Upper lobe of left lung (tissue), 6 donors: ENCODE data around the gene UTY. TPM values are rescaled to one million over a fixed set of nuclear protein-coding genes. Genes with fewer than 3 reads are reported as not detected.
A peak's percentile ranks its signal among the peaks of the same experiment; 100 is the strongest.

Experiments used
- ATAC-seq, 2 donors: fragments of 200-7000 bp; cut with Tn5 transposase; one replicate each; pipeline ENCODE4 v1.9.1; 2022; ENCODE audit warnings: mild to moderate bottlenecking in 2 of 2, moderate library complexity in 2 of 2; ENCODE audit not compliant: low FRiP score in 2 of 2
- DNase-seq, 2 donors: peaks; one replicate each; pipeline ENCODE4 v3.0.0-alpha.2; 2019 to 2020
- H3K27ac ChIP-seq, 4 donors: fragments of 200-600 bp; sonication (generic); one replicate each; pipeline ENCODE4 v1.5.1; 2016 to 2019
- H3K27me3 ChIP-seq, 4 donors: fragments of 200-600 bp; sonication (generic); one replicate each; pipeline ENCODE4 v1.5.1; 2017 to 2019
- H3K36me3 ChIP-seq, 4 donors: fragments of 200-600 bp; sonication (generic); one replicate each; pipeline ENCODE4 v1.5.1; 2016 to 2019
- H3K4me1 ChIP-seq, 4 donors: fragments of 200-600 bp; sonication (generic); one replicate each; pipeline ENCODE4 v1.5.1; 2018 to 2019
- H3K4me3 ChIP-seq, 4 donors: fragments of 200-600 bp; sonication (generic); one replicate each; pipeline ENCODE4 v1.5.1; 2017 to 2019; ENCODE audit warnings: mild to moderate bottlenecking in 2 of 4, moderate library complexity in 1 of 4
- H3K9me3 ChIP-seq, 4 donors: fragments of 200-600 bp; sonication (generic); one replicate each; pipeline ENCODE4 v1.5.1; 2018 to 2019
- EP300 ChIP-seq, 4 donors: sonication (generic); formaldehyde crosslinking; IDR thresholded peaks; one replicate each; pipeline ENCODE4 v1.5.1; 2017; ENCODE audit warnings: antibody characterized with exemption in 4 of 4, control low read depth in 2 of 4
- POLR2A ChIP-seq, 4 donors: fragments of 450-650 bp; IDR thresholded peaks; one replicate each; pipeline ENCODE4 v1.5.1; 2016 to 2017; ENCODE audit warnings: antibody characterized with exemption in 4 of 4, mild to moderate bottlenecking in 2 of 4
- POLR2AphosphoS5 ChIP-seq, 2 donors: sonication (generic); formaldehyde crosslinking; IDR thresholded peaks; one replicate each; pipeline ENCODE4 v1.5.1; 2017; ENCODE audit warnings: antibody characterized with exemption in 2 of 2
- WGBS, 2 donors: methylation state at CpG; one replicate each; pipeline ENCODE4 v1.1.5; 2017 to 2018; 5-methylcytosine and 5-hydroxymethylcytosine counted together
- total RNA-seq, 6 donors: library from RNA; depleted of rRNA in 4 of 6; stranded (reverse); fragments of >200 nt in 4 of 6; gene quantifications; one replicate each; pipeline versions ENCODE4 v1.1.0 to v1.2.1, GENCODE V29; 2016 to 2021
- TF ChIP-seq, protein P1 (sequence below), 6 experiments: fragments of 450-650 bp in 4 of 6; fragments of 200-600 bp in 2 of 6; sonication (generic) in 2 of 6; IDR thresholded peaks; one replicate each; pipeline ENCODE4 v1.5.1; 2016 to 2019; ENCODE audit warnings: antibody characterized with exemption in 6 of 6
- donor health status: DM: no; HTN: no; CAD: no; lungs with moderate emphysema.
- donor health status: DM: no; HTN: yes; CAD: no; lungs with severe emphysema.

Gene UTY
- total RNA-seq, 6 donors from 2014 or later = 0.26 to 201 (median 35.1) TPM; not detected in 2

GRCh38 chrY:13423281-13423732 lies 56.5 kb downstream of the UTY start:
- 33% methylated on average over 5 of the region's 5 CpGs; no CpG with 5 or more reads in 1 of the 2 donors for WGBS, 2 donors
- Histone ChIP-seq H3K27me3 (no peaks in the 10 kb centered on the region), H3K36me3 (no peaks in the 10 kb centered on the region), H3K4me1 (no peaks in the 10 kb centered on the region), H3K9me3 (no peaks in the 10 kb centered on the region), H3K4me3 (no peak overlapping the region), H3K27ac (peak overlapping the region in 1 of 4 donors; percentile 16)
- DNase-seq (no peak), ATAC-seq (peak in 1 of 2 donors; percentile 78)
- TF ChIP-seq POLR2A (IDR thresholded peaks at IDR 0.05) = no peak
- TF ChIP-seq, protein P1, sequence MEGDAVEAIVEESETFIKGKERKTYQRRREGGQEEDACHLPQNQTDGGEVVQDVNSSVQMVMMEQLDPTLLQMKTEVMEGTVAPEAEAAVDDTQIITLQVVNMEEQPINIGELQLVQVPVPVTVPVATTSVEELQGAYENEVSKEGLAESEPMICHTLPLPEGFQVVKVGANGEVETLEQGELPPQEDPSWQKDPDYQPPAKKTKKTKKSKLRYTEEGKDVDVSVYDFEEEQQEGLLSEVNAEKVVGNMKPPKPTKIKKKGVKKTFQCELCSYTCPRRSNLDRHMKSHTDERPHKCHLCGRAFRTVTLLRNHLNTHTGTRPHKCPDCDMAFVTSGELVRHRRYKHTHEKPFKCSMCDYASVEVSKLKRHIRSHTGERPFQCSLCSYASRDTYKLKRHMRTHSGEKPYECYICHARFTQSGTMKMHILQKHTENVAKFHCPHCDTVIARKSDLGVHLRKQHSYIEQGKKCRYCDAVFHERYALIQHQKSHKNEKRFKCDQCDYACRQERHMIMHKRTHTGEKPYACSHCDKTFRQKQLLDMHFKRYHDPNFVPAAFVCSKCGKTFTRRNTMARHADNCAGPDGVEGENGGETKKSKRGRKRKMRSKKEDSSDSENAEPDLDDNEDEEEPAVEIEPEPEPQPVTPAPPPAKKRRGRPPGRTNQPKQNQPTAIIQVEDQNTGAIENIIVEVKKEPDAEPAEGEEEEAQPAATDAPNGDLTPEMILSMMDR (IDR thresholded peaks at IDR 0.05) = peak in 1 of 6 experiments; percentile 18

DNA sequence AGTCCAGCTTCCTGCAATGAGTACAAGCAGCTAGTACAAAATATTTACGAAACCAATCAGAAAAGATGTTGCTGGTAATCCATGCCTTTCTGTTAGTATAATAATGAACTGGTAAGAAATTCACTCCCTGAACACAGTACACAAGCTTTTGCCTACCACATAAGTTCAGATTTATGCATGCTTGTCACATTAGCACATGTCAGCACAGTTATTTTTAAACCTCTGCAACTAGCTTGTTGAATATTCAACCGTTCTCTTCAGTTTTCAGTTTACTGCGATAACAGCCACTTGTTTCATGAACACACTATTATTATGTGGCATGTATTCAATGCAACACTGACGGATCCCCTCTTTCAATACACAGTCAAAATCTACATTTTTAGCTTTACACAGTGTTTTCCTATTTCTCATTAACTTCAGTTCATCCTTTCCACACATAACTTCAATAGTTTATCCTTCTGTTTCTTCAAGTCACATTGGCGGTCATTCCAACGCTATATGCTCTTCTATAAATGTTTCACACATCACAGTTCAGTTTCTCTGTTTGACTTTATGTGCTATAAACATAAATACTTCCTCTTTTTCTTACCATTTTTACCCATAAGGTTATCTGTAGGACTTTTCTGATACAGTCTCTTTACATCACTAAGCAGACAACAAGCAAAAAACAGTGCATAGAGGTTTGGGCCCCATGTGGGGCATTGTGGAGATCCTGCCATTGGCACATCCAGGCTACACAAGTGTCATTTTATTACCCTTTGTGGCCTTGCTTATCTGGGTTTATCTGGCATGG lies 62.8 kb downstream of the UTY start:
- H3K9me3 ChIP-seq = no peaks in the 10 kb centered on the region
- WGBS, 2 donors = 77% methylated on average over 6 of the region's 6 CpGs; no CpG with 5 or more reads in 1 of the 2 donors
- no peak overlapping the region for H3K27ac ChIP-seq
- DNase-seq = no peak
- no peaks in the 10 kb centered on the region for H3K27me3 ChIP-seq
- TF ChIP-seq POLR2A (IDR thresholded peaks at IDR 0.05) = no peak
- no peak for TF ChIP-seq POLR2AphosphoS5 (IDR thresholded peaks at IDR 0.05)
- TF ChIP-seq EP300 (IDR thresholded peaks at IDR 0.05) = no peak
- TF ChIP-seq, protein P1 (IDR thresholded peaks at IDR 0.05) = no peak
- ATAC-seq = no peak
- H3K36me3 ChIP-seq = no peaks in the 10 kb centered on the region
- no peak overlapping the region for H3K4me3 ChIP-seq
- no peaks in the 10 kb centered on the region for H3K4me1 ChIP-seq

DNA sequence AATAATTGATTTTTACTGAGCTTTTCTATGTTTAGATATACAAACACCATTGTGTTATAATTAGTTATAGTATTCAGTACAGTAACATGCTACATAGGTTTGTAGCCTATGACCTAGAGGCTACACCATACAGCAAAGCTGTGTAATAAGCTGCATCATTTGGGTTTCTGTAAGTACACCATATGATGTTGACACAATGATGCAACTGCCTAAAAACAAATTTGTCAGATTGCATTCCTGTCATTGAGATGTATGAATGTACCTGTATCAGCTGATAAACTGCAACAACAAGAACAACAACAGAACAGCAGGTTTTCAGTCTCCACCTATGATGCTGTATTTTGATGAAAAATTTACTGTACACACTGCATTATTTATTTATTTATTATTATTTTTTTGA lies 64.3 kb downstream of the UTY start:
- Histone ChIP-seq H3K27me3 (no peaks in the 10 kb centered on the region), H3K9me3 (no peaks in the 10 kb centered on the region), H3K27ac (no peak overlapping the region), H3K4me3 (no peak overlapping the region), H3K36me3 (no peaks in the 10 kb centered on the region), H3K4me1 (no peaks in the 10 kb centered on the region)
- no peak for DNase-seq
- ATAC-seq = no peak
- TF ChIP-seq, protein P1 (IDR thresholded peaks at IDR 0.05) = no peak
- TF ChIP-seq EP300 (IDR thresholded peaks at IDR 0.05) (no peak), POLR2AphosphoS5 (IDR thresholded peaks at IDR 0.05) (no peak), POLR2A (IDR thresholded peaks at IDR 0.05) (no peak)

- H3K4me3 ChIP-seq = no peak overlapping the region
- no peak for DNase-seq
- no peaks in the 10 kb centered on the region for H3K9me3 ChIP-seq
- H3K27ac ChIP-seq = no peak overlapping the region
- no peak for ATAC-seq
- TF ChIP-seq POLR2AphosphoS5 (IDR thresholded peaks at IDR 0.05) = no peak
- TF ChIP-seq, protein P1 (IDR thresholded peaks at IDR 0.05) = no peak
- H3K4me1 ChIP-seq = no peaks in the 10 kb centered on the region
- no peaks in the 10 kb centered on the region for H3K27me3 ChIP-seq
- no peaks in the 10 kb centered on the region for H3K36me3 ChIP-seq
- 98% methylated on average over 2 of the region's 2 CpGs; no CpG with 5 or more reads in 1 of the 2 donors for WGBS, 2 donors
These were observed 81.0 kb downstream of the UTY start for GRCh38 chrY:13398876-13399275.
